Astrocyte (in vitro differentiated cells and primary cell): ENCODE data around the gene UBQLN1. TPM values are rescaled to one million over a fixed set of nuclear protein-coding genes. Genes with fewer than 3 reads are reported as not detected.
"Not testable (repeated sequence)": the region's sequence is repeated elsewhere in the genome, so short reads cannot be mapped to it uniquely, and the experiment has no call there.

ENCODE experiments used
- DNase-seq: peaks from one replicate; pipeline ENCODE4 v3.0.0-alpha.2; 2010; ENCODE audit warnings: low read depth
- FAIRE-seq: peaks from 2 replicates; lab custom pipeline; 2011; peaks lifted over from hg19 to GRCh38; lab: Jason Lieb, UNC
- H2AFZ ChIP-seq: 2 replicates; pipeline ENCODE4 v1.6.0; 2012; ENCODE audit warnings: low read depth, low read length, inconsistent platforms
- H3K27ac ChIP-seq: 2 replicates; pipeline ENCODE4 v1.5.1; 2011; ENCODE audit warnings: low read depth, low read length, inconsistent platforms
- H3K27me3 ChIP-seq: 2 replicates; pipeline ENCODE4 v1.6.0; 2011; ENCODE audit warnings: low read length, inconsistent platforms; ENCODE audit not compliant: insufficient read depth
- H3K36me3 ChIP-seq: 2 replicates; pipeline ENCODE4 v1.5.1; 2011; ENCODE audit warnings: low read length, inconsistent platforms; ENCODE audit not compliant: insufficient read depth
- H3K4me1 ChIP-seq: 2 replicates; pipeline ENCODE4 v1.5.1; 2011; ENCODE audit warnings: low read length, inconsistent platforms; ENCODE audit not compliant: insufficient read depth
- H3K4me2 ChIP-seq: 2 replicates; pipeline ENCODE4 v1.6.0; 2012; ENCODE audit warnings: low read length, inconsistent platforms
- H3K4me3 ChIP-seq: 2 replicates; pipeline ENCODE4 v1.5.1; 2011; ENCODE audit warnings: low read depth, mild to moderate bottlenecking, low read length, inconsistent platforms; ENCODE audit not compliant: insufficient read depth
- H3K79me2 ChIP-seq: 2 replicates; pipeline ENCODE4 v1.6.0; 2012; ENCODE audit warnings: mild to moderate bottlenecking, low read length, inconsistent platforms; ENCODE audit not compliant: insufficient read depth
- H3K9ac ChIP-seq: 2 replicates; pipeline ENCODE4 v1.6.0; 2012; ENCODE audit warnings: mild to moderate bottlenecking, low read length, inconsistent platforms
- H3K9me3 ChIP-seq: 2 replicates; pipeline ENCODE4 v1.5.1; 2012; ENCODE audit warnings: low read depth, mild to moderate bottlenecking, low read length, inconsistent platforms; ENCODE audit not compliant: insufficient read depth
- H4K20me1 ChIP-seq: 2 replicates; pipeline ENCODE4 v1.6.0; 2012; ENCODE audit warnings: low read length, inconsistent platforms; ENCODE audit not compliant: insufficient read depth
- H3K27ac Mint-ChIP-seq: one replicate; pipeline ENCODE4 v1.8.0; 2021; ENCODE audit warnings: mild to moderate bottlenecking, mixed read lengths; ENCODE audit not compliant: unreplicated experiment
- H3K27me3 Mint-ChIP-seq: one replicate; pipeline ENCODE4 v1.8.0; 2021; ENCODE audit warnings: low read depth, mixed read lengths; ENCODE audit not compliant: unreplicated experiment
- H3K36me3 Mint-ChIP-seq: one replicate; pipeline ENCODE4 v1.8.0; 2021; ENCODE audit warnings: low read depth, mixed read lengths; ENCODE audit not compliant: unreplicated experiment
- H3K4me1 Mint-ChIP-seq: one replicate; pipeline ENCODE4 v1.8.0; 2021; ENCODE audit warnings: low read depth, mixed read lengths; ENCODE audit not compliant: unreplicated experiment
- H3K4me3 Mint-ChIP-seq: one replicate; pipeline ENCODE4 v1.8.0; 2021; ENCODE audit warnings: mild to moderate bottlenecking, moderate library complexity, mixed read lengths; ENCODE audit not compliant: unreplicated experiment
- H3K9me3 Mint-ChIP-seq: one replicate; pipeline ENCODE4 v1.8.0; 2021; ENCODE audit warnings: mild to moderate bottlenecking, mixed read lengths; ENCODE audit not compliant: unreplicated experiment
- EZH2 ChIP-seq: IDR thresholded peaks from 2 replicates; pipeline ENCODE4 v1.6.1; 2012; ENCODE audit warnings: mild to moderate bottlenecking, low read length, inconsistent platforms; ENCODE audit not compliant: insufficient read depth
- total RNA-seq: library from RNA; stranded (reverse); gene quantifications from 2 replicates; pipeline ENCODE4 v1.2.1, GENCODE V29; 2021
- TF ChIP-seq, protein P1 (sequence below): IDR thresholded peaks from 2 replicates; pipeline ENCODE4 v1.5.1; 2011; ENCODE audit warnings: low read depth, mild to moderate bottlenecking, inconsistent platforms, low read length, moderate library complexity; ENCODE audit not compliant: insufficient read depth

The UBQLN1 gene
- total RNA-seq, 1 donor from 2014 or later = 99.3 TPM

DNA sequence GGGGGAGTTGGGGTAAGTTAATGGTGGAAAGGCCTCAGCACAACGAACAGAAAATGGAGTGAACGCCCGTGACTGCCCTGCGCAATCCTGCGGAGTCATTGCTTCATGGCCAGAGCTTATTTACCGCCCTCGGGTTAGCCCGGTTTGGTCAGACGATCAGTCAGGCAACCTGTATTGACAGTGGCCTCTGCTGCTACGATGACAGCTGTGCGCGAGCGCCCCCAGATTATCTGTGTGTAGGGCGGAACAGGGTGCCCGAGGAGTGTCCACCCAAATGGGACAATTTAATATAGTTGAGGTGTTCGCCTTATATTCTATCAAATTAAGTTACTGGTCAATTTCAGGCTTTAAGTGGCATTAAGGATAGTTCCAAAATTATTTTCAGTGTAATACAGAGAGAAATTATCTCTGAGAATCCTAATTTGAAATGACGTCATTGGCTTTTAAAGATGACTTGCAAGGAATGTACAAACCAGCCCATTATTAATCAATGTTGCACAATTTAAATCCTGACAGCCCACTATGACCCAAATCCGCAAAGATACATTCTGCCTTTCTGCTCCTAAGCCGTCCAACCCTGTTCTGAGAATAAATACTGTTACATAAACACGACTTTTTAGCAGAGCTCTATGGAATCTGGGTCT, 879 bp upstream of the UBQLN1 start:
- peak overlapping the region; percentile 92 for H3K4me2 ChIP-seq
- peak overlapping the region; percentile 92 for H3K4me3 Mint-ChIP-seq
- H3K4me1 ChIP-seq = peaks cover 5% of the 10 kb centered on the region
- peak overlapping the region; percentile 84 for H3K4me3 ChIP-seq
- DNase-seq (peak; percentile 33), FAIRE-seq (no peak)
- peak overlapping the region; percentile 96 for H3K9ac ChIP-seq
- H2AFZ ChIP-seq = peak overlapping the region; percentile 99
- H3K9me3 Mint-ChIP-seq = no peaks in the 10 kb centered on the region
- H3K36me3 ChIP-seq = no peaks in the 10 kb centered on the region
- H3K4me1 Mint-ChIP-seq = peaks cover 6% of the 10 kb centered on the region
- peak overlapping the region; percentile 100 for H3K27ac ChIP-seq
- H3K9me3 ChIP-seq = no peaks in the 10 kb centered on the region
- TF ChIP-seq EZH2 = no peak
- TF ChIP-seq, protein P1, sequence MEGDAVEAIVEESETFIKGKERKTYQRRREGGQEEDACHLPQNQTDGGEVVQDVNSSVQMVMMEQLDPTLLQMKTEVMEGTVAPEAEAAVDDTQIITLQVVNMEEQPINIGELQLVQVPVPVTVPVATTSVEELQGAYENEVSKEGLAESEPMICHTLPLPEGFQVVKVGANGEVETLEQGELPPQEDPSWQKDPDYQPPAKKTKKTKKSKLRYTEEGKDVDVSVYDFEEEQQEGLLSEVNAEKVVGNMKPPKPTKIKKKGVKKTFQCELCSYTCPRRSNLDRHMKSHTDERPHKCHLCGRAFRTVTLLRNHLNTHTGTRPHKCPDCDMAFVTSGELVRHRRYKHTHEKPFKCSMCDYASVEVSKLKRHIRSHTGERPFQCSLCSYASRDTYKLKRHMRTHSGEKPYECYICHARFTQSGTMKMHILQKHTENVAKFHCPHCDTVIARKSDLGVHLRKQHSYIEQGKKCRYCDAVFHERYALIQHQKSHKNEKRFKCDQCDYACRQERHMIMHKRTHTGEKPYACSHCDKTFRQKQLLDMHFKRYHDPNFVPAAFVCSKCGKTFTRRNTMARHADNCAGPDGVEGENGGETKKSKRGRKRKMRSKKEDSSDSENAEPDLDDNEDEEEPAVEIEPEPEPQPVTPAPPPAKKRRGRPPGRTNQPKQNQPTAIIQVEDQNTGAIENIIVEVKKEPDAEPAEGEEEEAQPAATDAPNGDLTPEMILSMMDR = no peak
- peaks cover 51% of the 10 kb centered on the region for H3K79me2 ChIP-seq
- H4K20me1 ChIP-seq = peaks cover 34% of the 10 kb centered on the region
- no peaks in the 10 kb centered on the region for H3K27me3 ChIP-seq
- no peaks in the 10 kb centered on the region for H3K36me3 Mint-ChIP-seq
- no peaks in the 10 kb centered on the region for H3K27me3 Mint-ChIP-seq
- H3K27ac Mint-ChIP-seq = peak overlapping the region; percentile 99

DNA sequence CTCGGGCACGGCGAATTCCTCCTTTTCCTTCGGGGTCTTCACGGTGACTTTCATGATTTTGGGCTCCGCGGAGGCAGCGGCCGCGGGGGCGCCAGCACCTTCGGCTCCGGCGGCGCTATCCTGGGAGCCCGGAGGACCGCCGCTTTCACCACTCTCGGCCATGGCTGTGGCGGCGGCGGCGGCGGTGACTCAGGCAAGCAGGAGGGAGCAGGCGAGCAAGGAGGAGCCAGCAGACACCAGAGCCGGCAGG, 315 bp downstream of the UBQLN1 start:
- no peaks in the 10 kb centered on the region for H3K9me3 Mint-ChIP-seq
- DNase-seq = peak; percentile 70
- Histone ChIP-seq H3K36me3 (no peaks in the 10 kb centered on the region), H2AFZ (peak overlapping the region; percentile 99), H3K27ac (peak overlapping the region; percentile 100), H3K79me2 (peaks cover 63% of the 10 kb centered on the region), H4K20me1 (peaks cover 46% of the 10 kb centered on the region), H3K4me3 (peak overlapping the region; percentile 84), H3K9me3 (no peaks in the 10 kb centered on the region), H3K27me3 (no peaks in the 10 kb centered on the region), H3K4me1 (peaks cover 5% of the 10 kb centered on the region), H3K4me2 (peak overlapping the region; percentile 92), H3K9ac (peak overlapping the region; percentile 96)
- no peak overlapping the region for H3K27ac Mint-ChIP-seq
- no peaks in the 10 kb centered on the region for H3K36me3 Mint-ChIP-seq
- H3K27me3 Mint-ChIP-seq = no peaks in the 10 kb centered on the region
- FAIRE-seq = no peak
- no peak for TF ChIP-seq EZH2
- TF ChIP-seq, protein P1 = no peak
- H3K4me3 Mint-ChIP-seq = peak overlapping the region; percentile 92
- H3K4me1 Mint-ChIP-seq = peaks cover 6% of the 10 kb centered on the region

DNA sequence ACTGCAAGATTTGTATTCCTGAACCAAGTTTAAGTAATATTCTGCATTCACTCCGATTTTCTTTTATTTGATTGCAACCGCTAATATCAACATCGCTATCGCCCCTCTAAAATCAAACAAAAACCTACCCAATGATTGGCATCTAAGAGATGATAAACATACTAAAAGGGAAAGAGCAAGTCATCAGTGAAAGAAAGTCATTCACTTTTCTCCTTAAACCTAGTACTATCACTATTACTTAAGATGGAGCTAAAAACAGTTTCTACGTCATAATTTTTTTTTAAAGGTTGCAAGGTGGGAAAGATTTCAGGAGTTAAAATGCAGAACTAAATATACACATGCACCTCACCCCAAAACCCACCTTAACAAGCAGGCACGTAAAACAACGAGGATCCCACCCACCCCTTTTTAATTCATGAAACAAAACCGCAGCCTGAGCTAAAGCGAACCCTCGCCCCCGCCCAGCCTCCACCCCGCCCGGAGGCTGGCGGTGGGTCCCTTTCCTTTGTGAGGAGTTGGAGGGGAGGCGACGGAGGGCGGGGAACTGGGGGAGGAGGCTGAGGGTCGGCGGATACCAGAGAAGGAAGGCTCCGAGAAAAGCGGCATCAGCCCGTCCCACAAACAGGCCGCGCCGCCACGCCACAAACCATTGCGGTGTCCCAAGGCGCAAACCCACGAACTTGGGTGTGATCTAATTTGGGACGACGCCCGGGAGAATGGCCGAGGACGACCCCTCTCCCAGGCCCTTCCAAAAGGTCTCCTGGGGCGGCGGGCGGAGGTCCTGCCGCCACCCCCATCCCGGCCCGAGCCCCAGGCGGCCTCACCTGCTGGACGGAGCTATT, 861 bp downstream of the UBQLN1 start:
- peak overlapping the region; percentile 96 for H3K9ac ChIP-seq
- peak overlapping the region; percentile 99 for H2AFZ ChIP-seq
- H3K4me2 ChIP-seq = peak overlapping the region; percentile 92
- peaks cover 69% of the 10 kb centered on the region for H3K79me2 ChIP-seq
- Mint-ChIP-seq H3K4me3 (peak overlapping the region; percentile 92), H3K9me3 (no peaks in the 10 kb centered on the region), H3K4me1 (peaks cover 10% of the 10 kb centered on the region), H3K27me3 (no peaks in the 10 kb centered on the region), H3K27ac (peak overlapping the region; percentile 77), H3K36me3 (no peaks in the 10 kb centered on the region)
- peak overlapping the region; percentile 100 for H3K27ac ChIP-seq
- no peaks in the 10 kb centered on the region for H3K36me3 ChIP-seq
- peaks cover 50% of the 10 kb centered on the region for H4K20me1 ChIP-seq
- no peaks in the 10 kb centered on the region for H3K9me3 ChIP-seq
- TF ChIP-seq EZH2 = no peak
- TF ChIP-seq, protein P1 = no peak
- no peak for FAIRE-seq
- H3K27me3 ChIP-seq = no peaks in the 10 kb centered on the region
- peak overlapping the region; percentile 84 for H3K4me3 ChIP-seq
- H3K4me1 ChIP-seq = peaks cover 9% of the 10 kb centered on the region
- peak; percentile 36 for DNase-seq

DNA sequence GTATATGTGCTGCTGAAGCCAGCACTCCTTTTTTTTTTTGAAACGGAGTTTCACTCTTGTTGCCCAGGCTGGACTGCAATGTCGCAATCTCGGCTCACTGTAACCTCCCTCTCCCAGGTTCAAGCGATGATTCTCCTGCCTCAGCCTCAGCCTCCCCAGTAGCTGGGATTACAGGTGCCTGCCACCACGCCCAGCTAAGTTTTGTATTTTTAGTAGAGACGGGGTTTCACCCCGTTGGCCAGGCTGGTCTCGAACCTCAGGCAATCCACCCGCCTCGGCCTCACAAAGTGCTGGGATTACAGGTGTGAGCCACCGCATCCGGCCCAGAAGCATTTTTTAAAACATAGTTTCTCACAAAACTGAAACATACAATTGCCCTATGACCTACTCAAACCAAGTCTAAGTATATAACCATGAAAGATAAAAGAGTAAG, 2.5 kb downstream of the UBQLN1 start:
- not testable (repeated sequence) for H3K27ac Mint-ChIP-seq, H3K27ac ChIP-seq, H3K27me3 Mint-ChIP-seq, H3K9ac ChIP-seq, H3K9me3 ChIP-seq, H3K36me3 Mint-ChIP-seq, H2AFZ ChIP-seq, H3K9me3 Mint-ChIP-seq, H3K27me3 ChIP-seq, FAIRE-seq, DNase-seq, H3K36me3 ChIP-seq
- Histone ChIP-seq H3K79me2 (peaks cover 85% of the 10 kb centered on the region), H3K4me3 (peak overlapping the region; percentile 84), H4K20me1 (peaks cover 66% of the 10 kb centered on the region), H3K4me1 (peaks cover 16% of the 10 kb centered on the region), H3K4me2 (peak overlapping the region; percentile 92)
- Mint-ChIP-seq H3K4me1 (peaks cover 14% of the 10 kb centered on the region), H3K4me3 (peak overlapping the region; percentile 92)
